Midbrain (tissue), 1 donor: ENCODE measurements around the gene LIMK2.
"Not testable (repeated sequence)": the region's sequence is repeated elsewhere in the genome, so short reads cannot be mapped to it uniquely, and the experiment has no call there.

Experiments used
- DNase-seq: peaks from one replicate; lab custom pipeline; 2025; lab: John Stamatoyannopoulos, UW

The LIMK2 gene

GRCh38 chr22:31211862-31212730 is at the start of gene LIMK2:
Gene LIMK2, plus strand, starts transcription at chr22:31212298. Its CDS starts 111 bp downstream, at chr22:31212409.
- DNase-seq = peak; percentile 87

- no peak for DNase-seq
Observed at GRCh38 chr22:31170971-31171370, 41.1 kb upstream of the LIMK2 start.

- DNase-seq = not testable (repeated sequence)
Observed at GRCh38 chr22:31171734-31172133, 40.4 kb upstream of the LIMK2 start.

GRCh38 chr22:31173386-31174145 is 38.5 kb upstream of the LIMK2 start:
- no peak for DNase-seq

- DNase-seq = no peak
Observed at GRCh38 chr22:31176923-31177322, 35.2 kb upstream of the LIMK2 start.

- no peak for DNase-seq
Observed at GRCh38 chr22:31177420-31178162, 34.5 kb upstream of the LIMK2 start.

GRCh38 chr22:31178859-31179258 is 33.2 kb upstream of the LIMK2 start:
- no peak for DNase-seq

GRCh38 chr22:31179345-31179744 is 32.8 kb upstream of the LIMK2 start:
- DNase-seq = no peak

- DNase-seq = no peak
Observed at GRCh38 chr22:31184015-31184414, 28.1 kb upstream of the LIMK2 start.

- DNase-seq = no peak
Observed at GRCh38 chr22:31185056-31185455, 27.0 kb upstream of the LIMK2 start.

- no peak for DNase-seq
Observed at GRCh38 chr22:31187627-31188026, 24.5 kb upstream of the LIMK2 start.

GRCh38 chr22:31192513-31192912 is 19.6 kb upstream of the LIMK2 start:
- DNase-seq = no peak

- no peak for DNase-seq
Observed at GRCh38 chr22:31193092-31193491, 19.0 kb upstream of the LIMK2 start.

GRCh38 chr22:31194681-31195080 is 17.4 kb upstream of the LIMK2 start:
- not testable (repeated sequence) for DNase-seq

- no peak for DNase-seq
Observed at GRCh38 chr22:31199187-31199586, 12.9 kb upstream of the LIMK2 start.

- not testable (repeated sequence) for DNase-seq
Observed at GRCh38 chr22:31204352-31204984, 7.6 kb upstream of the LIMK2 start.

GRCh38 chr22:31205059-31205458 is 7.0 kb upstream of the LIMK2 start:
- not testable (repeated sequence) for DNase-seq

GRCh38 chr22:31206460-31206859 is 5.6 kb upstream of the LIMK2 start:
- DNase-seq = not testable (repeated sequence)

GRCh38 chr22:31206896-31207687 is 5.0 kb upstream of the LIMK2 start:
- no peak for DNase-seq

GRCh38 chr22:31210556-31211421 is 1.3 kb upstream of the LIMK2 start:
- no peak for DNase-seq
